HEK293 (cell line): ENCODE measurements around the gene FXYD4.

Experiments
- BCL6B ChIP-seq: fragments of 450-650 bp; formaldehyde crosslinking; IDR thresholded peaks from 2 replicates; pipeline ENCODE4 v1.5.1; 2017; ENCODE audit warnings: missing biosample characterization, missing genetic modification characterization
- ZNF350 ChIP-seq: fragments of 450-650 bp; formaldehyde crosslinking; IDR thresholded peaks from 2 replicates; pipeline ENCODE4 v1.5.0; 2017; ENCODE audit warnings: missing biosample characterization, mild to moderate bottlenecking, missing genetic modification characterization
- ZNF626 ChIP-seq: fragments of 450-650 bp; sonication (Bioruptor Pico); formaldehyde crosslinking; IDR thresholded peaks from 2 replicates; pipeline ENCODE4 v1.5.1; 2018; ENCODE audit warnings: missing biosample characterization, missing genetic modification characterization, inconsistent platforms
- TF ChIP-seq, protein P1 (sequence below): fragments of 450-650 bp; formaldehyde crosslinking; IDR thresholded peaks from 2 replicates; pipeline ENCODE4 v1.5.1; 2016; ENCODE audit warnings: missing biosample characterization, missing genetic modification characterization
- TF ChIP-seq, protein P2 (sequence below): fragments of 450-650 bp; formaldehyde crosslinking; IDR thresholded peaks from 2 replicates; pipeline ENCODE4 v1.5.1; 2017; ENCODE audit warnings: missing biosample characterization, missing genetic modification characterization

GRCh38 chr10:43369921-43370320 lies 1.5 kb upstream of the FXYD4 start:
- TF ChIP-seq, protein P1, sequence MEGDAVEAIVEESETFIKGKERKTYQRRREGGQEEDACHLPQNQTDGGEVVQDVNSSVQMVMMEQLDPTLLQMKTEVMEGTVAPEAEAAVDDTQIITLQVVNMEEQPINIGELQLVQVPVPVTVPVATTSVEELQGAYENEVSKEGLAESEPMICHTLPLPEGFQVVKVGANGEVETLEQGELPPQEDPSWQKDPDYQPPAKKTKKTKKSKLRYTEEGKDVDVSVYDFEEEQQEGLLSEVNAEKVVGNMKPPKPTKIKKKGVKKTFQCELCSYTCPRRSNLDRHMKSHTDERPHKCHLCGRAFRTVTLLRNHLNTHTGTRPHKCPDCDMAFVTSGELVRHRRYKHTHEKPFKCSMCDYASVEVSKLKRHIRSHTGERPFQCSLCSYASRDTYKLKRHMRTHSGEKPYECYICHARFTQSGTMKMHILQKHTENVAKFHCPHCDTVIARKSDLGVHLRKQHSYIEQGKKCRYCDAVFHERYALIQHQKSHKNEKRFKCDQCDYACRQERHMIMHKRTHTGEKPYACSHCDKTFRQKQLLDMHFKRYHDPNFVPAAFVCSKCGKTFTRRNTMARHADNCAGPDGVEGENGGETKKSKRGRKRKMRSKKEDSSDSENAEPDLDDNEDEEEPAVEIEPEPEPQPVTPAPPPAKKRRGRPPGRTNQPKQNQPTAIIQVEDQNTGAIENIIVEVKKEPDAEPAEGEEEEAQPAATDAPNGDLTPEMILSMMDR (tag by site-specific recombination): no peak
- TF ChIP-seq, protein P2, sequence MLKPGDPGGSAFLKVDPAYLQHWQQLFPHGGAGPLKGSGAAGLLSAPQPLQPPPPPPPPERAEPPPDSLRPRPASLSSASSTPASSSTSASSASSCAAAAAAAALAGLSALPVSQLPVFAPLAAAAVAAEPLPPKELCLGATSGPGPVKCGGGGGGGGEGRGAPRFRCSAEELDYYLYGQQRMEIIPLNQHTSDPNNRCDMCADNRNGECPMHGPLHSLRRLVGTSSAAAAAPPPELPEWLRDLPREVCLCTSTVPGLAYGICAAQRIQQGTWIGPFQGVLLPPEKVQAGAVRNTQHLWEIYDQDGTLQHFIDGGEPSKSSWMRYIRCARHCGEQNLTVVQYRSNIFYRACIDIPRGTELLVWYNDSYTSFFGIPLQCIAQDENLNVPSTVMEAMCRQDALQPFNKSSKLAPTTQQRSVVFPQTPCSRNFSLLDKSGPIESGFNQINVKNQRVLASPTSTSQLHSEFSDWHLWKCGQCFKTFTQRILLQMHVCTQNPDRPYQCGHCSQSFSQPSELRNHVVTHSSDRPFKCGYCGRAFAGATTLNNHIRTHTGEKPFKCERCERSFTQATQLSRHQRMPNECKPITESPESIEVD (tag by site-specific recombination): no peak
- TF ChIP-seq ZNF626 (no peak), BCL6B (no peak), ZNF350 (no peak)
